RWPE2 (cell line): ENCODE data around the gene PNKP.

ENCODE experiments used
- ATAC-seq: fragments of 200-7000 bp; cut with Tn5 transposase; 3 replicates; pipeline ENCODE4 v1.9.1; 2021; ENCODE audit warnings: low read depth
- DNase-seq: peaks from one replicate; pipeline ENCODE4 v3.0.0-alpha.2; 2020; ENCODE audit warnings: low spot score
- H3K27ac ChIP-seq: fragments of 450-650 bp; 2 replicates; pipeline ENCODE4 v1.5.1; 2017; ENCODE audit warnings: mild to moderate bottlenecking; ENCODE audit not compliant: poor library complexity, severe bottlenecking
- H3K27me3 ChIP-seq: fragments of 250-450 bp; sonication (Bioruptor Pico); 2 replicates; pipeline ENCODE4 v1.5.1; 2021; ENCODE audit warnings: mild to moderate bottlenecking, moderate library complexity; ENCODE audit not compliant: insufficient read depth, poor library complexity, severe bottlenecking
- H3K36me3 ChIP-seq: fragments of 250-450 bp; sonication (Bioruptor Pico); 2 replicates; pipeline ENCODE4 v1.5.1; 2020; ENCODE audit warnings: low read depth, mild to moderate bottlenecking, moderate library complexity
- H3K4me1 ChIP-seq: fragments of 250-450 bp; sonication (Bioruptor Pico); 2 replicates; pipeline ENCODE4 v1.5.1; 2021; ENCODE audit warnings: mild to moderate bottlenecking, moderate library complexity; ENCODE audit not compliant: insufficient read depth, poor library complexity, severe bottlenecking
- H3K4me3 ChIP-seq: fragments of 250-450 bp; sonication (Bioruptor Pico); 2 replicates; pipeline ENCODE4 v1.5.1; 2021; ENCODE audit warnings: mild to moderate bottlenecking, moderate library complexity; ENCODE audit not compliant: severe bottlenecking
- H3K9me3 ChIP-seq: fragments of 250-450 bp; sonication (Bioruptor Pico); 2 replicates; pipeline ENCODE4 v1.5.1; 2021; ENCODE audit warnings: mild to moderate bottlenecking, moderate library complexity; ENCODE audit not compliant: severe bottlenecking
- TF ChIP-seq, protein P1 (sequence below): fragments of 450-650 bp; IDR thresholded peaks from one replicate; pipeline ENCODE4 v1.5.1; 2017; ENCODE audit warnings: mild to moderate bottlenecking, moderate library complexity; ENCODE audit not compliant: poor library complexity, severe bottlenecking

PNKP gene

DNA sequence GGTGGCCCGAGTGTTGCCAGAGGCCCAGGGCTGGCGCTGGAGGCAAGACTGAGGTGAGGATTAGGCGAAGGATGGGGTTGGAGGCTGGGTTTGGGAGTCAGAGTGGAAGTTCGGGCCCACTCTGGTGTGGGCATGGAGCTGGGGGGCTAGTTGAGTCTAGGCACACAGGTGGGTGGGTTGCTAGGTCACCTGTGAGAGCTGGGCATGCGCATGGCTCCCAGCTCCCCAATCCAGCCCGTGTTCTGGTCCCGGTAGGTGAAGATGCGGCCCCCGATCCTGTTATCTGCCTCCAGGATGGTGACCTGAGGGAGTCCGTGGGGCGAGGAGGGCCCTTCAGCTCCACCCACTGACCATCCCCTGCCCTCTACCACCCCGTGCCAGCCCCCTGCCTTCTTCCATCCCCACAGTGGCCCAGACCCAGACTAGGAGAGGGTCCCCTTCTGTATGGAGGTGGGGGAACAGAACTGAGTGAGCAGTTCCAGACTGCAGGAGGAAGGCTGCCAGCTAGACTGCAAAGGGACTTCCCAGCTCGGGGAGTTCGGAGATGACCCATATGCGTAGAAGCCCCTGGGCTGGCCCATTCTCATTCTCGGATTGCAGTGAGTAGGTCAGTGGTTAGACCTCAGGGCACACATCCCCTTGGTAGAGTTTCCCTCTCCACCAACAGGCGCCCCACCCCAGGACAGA, 27.6 kb upstream of the PNKP start:
- no peaks in the 10 kb centered on the region for H3K4me1 ChIP-seq
- TF ChIP-seq, protein P1, sequence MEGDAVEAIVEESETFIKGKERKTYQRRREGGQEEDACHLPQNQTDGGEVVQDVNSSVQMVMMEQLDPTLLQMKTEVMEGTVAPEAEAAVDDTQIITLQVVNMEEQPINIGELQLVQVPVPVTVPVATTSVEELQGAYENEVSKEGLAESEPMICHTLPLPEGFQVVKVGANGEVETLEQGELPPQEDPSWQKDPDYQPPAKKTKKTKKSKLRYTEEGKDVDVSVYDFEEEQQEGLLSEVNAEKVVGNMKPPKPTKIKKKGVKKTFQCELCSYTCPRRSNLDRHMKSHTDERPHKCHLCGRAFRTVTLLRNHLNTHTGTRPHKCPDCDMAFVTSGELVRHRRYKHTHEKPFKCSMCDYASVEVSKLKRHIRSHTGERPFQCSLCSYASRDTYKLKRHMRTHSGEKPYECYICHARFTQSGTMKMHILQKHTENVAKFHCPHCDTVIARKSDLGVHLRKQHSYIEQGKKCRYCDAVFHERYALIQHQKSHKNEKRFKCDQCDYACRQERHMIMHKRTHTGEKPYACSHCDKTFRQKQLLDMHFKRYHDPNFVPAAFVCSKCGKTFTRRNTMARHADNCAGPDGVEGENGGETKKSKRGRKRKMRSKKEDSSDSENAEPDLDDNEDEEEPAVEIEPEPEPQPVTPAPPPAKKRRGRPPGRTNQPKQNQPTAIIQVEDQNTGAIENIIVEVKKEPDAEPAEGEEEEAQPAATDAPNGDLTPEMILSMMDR: no peak
- H3K27me3 ChIP-seq: no peaks in the 10 kb centered on the region
- no peaks in the 10 kb centered on the region for H3K36me3 ChIP-seq
- DNase-seq (peak; percentile 43), ATAC-seq (no peak)
- H3K9me3 ChIP-seq: no peaks in the 10 kb centered on the region
- H3K27ac ChIP-seq: no peak overlapping the region
- H3K4me3 ChIP-seq: no peak overlapping the region

DNA sequence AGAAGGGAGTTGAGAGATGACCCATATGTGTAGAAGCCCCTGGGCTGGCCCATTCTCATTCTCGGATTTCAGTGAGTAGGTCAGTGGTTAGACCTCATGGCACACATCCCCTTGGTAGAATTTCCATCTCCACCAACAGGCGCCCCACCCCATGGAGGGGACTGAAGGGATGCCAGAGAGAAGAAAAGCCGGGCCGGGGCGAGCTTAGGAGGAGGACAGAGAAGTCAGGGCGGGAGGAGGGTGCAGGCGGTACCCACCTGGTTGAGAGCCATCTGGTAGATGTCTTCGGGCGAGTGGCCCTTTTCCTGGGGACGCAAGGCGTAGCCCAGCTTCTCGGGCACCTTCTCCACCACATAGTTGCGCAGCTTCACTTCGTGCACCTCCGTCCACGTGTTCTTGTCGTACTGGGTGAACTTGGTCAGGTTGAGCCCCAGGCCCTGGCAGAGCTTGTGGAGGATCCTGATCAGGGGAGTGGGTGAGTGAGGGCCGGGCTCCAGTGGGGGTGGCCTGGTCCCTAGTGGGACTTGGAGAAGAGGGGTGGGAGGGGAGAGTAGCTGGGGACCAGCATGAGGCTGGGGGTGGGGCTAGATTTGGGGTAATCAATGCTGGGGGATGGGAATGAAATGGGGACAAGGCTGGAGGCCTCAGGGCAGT, 26.8 kb upstream of the PNKP start:
- Histone ChIP-seq H3K27me3 (no peaks in the 10 kb centered on the region), H3K9me3 (no peaks in the 10 kb centered on the region), H3K36me3 (no peaks in the 10 kb centered on the region), H3K4me1 (no peaks in the 10 kb centered on the region), H3K4me3 (no peak overlapping the region), H3K27ac (no peak overlapping the region)
- ATAC-seq (no peak), DNase-seq (peak; percentile 61)
- TF ChIP-seq, protein P1: no peak

DNA sequence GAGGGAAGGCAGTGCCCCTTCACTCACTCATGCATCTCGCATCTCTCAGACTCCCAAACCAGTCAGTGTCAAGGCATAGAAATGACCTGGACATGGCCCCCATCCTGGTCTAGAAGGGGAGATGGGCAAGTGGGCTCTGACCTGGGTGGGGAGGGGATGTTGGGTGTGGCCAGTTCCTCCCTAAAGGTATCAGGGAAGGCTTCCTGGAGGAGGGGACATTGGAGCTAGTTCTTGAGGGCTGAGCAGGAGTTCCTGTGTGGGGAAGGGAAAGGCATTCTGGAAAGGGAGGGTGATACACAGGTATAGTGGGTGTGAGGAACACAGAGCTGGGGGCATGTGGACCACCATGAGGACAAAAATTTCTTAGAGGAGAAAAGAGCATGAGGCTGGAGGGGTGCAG, 25.3 kb upstream of the PNKP start:
- DNase-seq: no peak
- TF ChIP-seq, protein P1: no peak
- no peak overlapping the region for H3K4me3 ChIP-seq
- no peaks in the 10 kb centered on the region for H3K4me1 ChIP-seq
- H3K9me3 ChIP-seq: no peaks in the 10 kb centered on the region
- H3K27ac ChIP-seq: no peak overlapping the region
- H3K36me3 ChIP-seq: no peaks in the 10 kb centered on the region
- ATAC-seq: no peak
- H3K27me3 ChIP-seq: no peaks in the 10 kb centered on the region

DNA sequence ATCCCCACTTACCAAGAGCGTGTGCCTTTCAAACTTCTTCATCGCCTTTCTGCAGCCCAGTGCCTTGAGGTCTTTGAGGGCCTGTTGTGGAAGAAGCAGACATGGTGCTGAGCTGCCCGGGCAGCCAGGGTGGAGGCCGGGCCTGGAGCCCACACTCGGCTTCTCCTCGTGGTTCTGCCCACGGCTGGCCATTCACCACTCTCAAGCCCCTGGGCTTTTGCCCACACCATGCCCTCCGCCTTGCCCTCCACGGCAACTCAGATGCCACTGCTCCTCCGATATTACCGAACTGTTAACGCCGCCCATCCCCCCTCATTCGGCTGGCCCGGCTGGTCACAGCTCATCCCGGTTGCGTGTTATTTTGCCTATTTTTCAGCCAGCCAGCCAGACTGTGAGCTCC, 24.0 kb upstream of the PNKP start:
- no peaks in the 10 kb centered on the region for H3K27me3 ChIP-seq
- no peaks in the 10 kb centered on the region for H3K36me3 ChIP-seq
- H3K4me3 ChIP-seq: no peak overlapping the region
- H3K4me1 ChIP-seq: no peaks in the 10 kb centered on the region
- H3K9me3 ChIP-seq: no peaks in the 10 kb centered on the region
- DNase-seq: no peak
- ATAC-seq: no peak
- no peak overlapping the region for H3K27ac ChIP-seq
- TF ChIP-seq, protein P1: no peak
